WERI-Rb-1 (cell line): Measurements from ENCODE around the gene MRPL19.
A peak's percentile ranks its signal among the peaks of the same experiment; 100 is the strongest.
"Not testable (repeated sequence)": the region's sequence is repeated elsewhere in the genome, so short reads cannot be mapped to it uniquely, and the experiment has no call there.

Experiments used
- DNase-seq: peaks from one replicate; pipeline ENCODE4 v3.0.0-alpha.2; 2020
- H3K27ac ChIP-seq: fragments of 250-450 bp; sonication (Bioruptor Pico); 2 replicates; pipeline ENCODE4 v1.5.1; 2020; ENCODE audit warnings: mild to moderate bottlenecking, moderate library complexity
- H3K27me3 ChIP-seq: fragments of 250-450 bp; sonication (Bioruptor Pico); 2 replicates; pipeline ENCODE4 v1.5.1; 2021; ENCODE audit warnings: mild to moderate bottlenecking, low read depth, moderate library complexity; ENCODE audit not compliant: insufficient read depth, severe bottlenecking
- H3K36me3 ChIP-seq: fragments of 250-450 bp; sonication (Bioruptor Pico); 2 replicates; pipeline ENCODE4 v1.5.1; 2020; ENCODE audit warnings: mild to moderate bottlenecking, moderate library complexity
- H3K4me3 ChIP-seq: 2 replicates; pipeline ENCODE4 v1.5.1; 2011; ENCODE audit warnings: low read depth, mild to moderate bottlenecking, control low read depth, low read length
- H3K9me3 ChIP-seq: fragments of 250-450 bp; sonication (Bioruptor Pico); 2 replicates; pipeline ENCODE4 v1.5.1; 2021; ENCODE audit warnings: mild to moderate bottlenecking, moderate library complexity; ENCODE audit not compliant: severe bottlenecking
- TF ChIP-seq, protein P1 (sequence below): IDR thresholded peaks from 2 replicates; pipeline ENCODE4 v1.5.1; 2011; ENCODE audit warnings: low read depth, mild to moderate bottlenecking, control low read depth, inconsistent platforms, low read length

MRPL19 gene

DNA sequence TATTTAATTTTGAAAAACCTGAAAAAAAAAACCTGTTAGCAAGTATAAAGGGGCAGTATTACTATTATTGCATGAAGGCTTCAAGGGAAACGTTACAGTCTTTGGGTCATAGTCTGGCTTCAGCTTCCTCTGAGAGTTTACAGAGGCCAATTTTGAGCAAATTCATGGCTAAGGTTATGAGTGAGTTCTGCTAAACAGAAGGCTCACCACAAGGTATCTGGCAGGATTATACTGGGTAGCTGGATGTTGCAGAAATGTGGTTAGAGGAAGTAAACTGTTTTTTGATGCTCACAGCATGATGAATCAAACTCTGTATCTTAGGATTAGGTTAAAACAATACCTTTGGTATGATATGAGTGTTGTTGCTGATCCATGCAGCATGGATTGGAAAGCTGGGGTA, 9.3 kb downstream of the MRPL19 start:
- no peak for DNase-seq
- TF ChIP-seq, protein P1, sequence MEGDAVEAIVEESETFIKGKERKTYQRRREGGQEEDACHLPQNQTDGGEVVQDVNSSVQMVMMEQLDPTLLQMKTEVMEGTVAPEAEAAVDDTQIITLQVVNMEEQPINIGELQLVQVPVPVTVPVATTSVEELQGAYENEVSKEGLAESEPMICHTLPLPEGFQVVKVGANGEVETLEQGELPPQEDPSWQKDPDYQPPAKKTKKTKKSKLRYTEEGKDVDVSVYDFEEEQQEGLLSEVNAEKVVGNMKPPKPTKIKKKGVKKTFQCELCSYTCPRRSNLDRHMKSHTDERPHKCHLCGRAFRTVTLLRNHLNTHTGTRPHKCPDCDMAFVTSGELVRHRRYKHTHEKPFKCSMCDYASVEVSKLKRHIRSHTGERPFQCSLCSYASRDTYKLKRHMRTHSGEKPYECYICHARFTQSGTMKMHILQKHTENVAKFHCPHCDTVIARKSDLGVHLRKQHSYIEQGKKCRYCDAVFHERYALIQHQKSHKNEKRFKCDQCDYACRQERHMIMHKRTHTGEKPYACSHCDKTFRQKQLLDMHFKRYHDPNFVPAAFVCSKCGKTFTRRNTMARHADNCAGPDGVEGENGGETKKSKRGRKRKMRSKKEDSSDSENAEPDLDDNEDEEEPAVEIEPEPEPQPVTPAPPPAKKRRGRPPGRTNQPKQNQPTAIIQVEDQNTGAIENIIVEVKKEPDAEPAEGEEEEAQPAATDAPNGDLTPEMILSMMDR, result no peak
- Histone ChIP-seq H3K36me3 (peaks cover 89% of the 10 kb centered on the region), H3K4me3 (no peak overlapping the region), H3K9me3 (no peaks in the 10 kb centered on the region), H3K27me3 (no peaks in the 10 kb centered on the region), H3K27ac (no peak overlapping the region)

DNA sequence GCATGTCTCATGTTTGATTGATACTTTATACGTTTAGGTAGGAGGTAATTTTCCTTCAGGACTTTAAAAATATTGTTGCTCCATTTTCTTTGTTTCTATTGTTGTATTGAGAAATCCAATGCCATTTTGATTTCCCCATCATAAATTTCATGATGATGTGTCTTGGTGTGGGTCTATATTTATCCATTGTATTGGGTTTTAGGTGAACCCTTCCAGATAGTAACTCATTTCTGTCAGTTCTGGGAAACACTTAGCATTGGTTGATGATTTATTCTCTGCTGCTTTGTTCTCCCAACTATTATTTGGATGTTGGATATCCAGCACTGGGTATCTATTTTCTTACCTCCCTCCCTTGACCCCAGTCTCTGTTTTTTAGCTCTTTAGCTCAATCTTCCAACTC, 10.0 kb downstream of the MRPL19 start:
- no peak overlapping the region for H3K27ac ChIP-seq
- peaks cover 89% of the 10 kb centered on the region for H3K36me3 ChIP-seq
- DNase-seq, result no peak
- H3K27me3 ChIP-seq, result no peaks in the 10 kb centered on the region
- H3K9me3 ChIP-seq, result no peaks in the 10 kb centered on the region
- H3K4me3 ChIP-seq, result no peak overlapping the region
- TF ChIP-seq, protein P1, result no peak

DNA sequence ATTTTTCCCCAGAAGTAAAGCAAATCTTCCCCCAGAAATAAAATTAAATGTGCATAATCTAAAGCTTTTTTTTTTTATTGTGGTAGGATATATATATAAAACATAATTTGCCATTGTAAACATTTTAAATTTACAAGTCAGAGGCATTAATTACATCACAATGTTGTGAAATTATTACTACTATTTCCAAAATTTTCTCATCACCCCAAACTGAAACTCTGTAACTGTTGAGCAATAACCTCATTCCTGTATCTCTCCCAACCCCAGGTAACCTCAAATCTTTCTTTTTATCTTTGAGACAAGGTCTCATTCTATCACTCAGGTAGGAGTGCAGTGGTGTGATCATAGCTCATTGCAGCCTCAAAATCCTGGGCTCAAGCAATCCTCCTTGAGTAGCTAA, 11.2 kb downstream of the MRPL19 start:
- Histone ChIP-seq H3K36me3 (peaks cover 86% of the 10 kb centered on the region), H3K9me3 (no peaks in the 10 kb centered on the region), H3K27me3 (no peaks in the 10 kb centered on the region), H3K4me3 (no peak overlapping the region), H3K27ac (no peak overlapping the region)
- TF ChIP-seq, protein P1, result no peak
- DNase-seq, result no peak

DNA sequence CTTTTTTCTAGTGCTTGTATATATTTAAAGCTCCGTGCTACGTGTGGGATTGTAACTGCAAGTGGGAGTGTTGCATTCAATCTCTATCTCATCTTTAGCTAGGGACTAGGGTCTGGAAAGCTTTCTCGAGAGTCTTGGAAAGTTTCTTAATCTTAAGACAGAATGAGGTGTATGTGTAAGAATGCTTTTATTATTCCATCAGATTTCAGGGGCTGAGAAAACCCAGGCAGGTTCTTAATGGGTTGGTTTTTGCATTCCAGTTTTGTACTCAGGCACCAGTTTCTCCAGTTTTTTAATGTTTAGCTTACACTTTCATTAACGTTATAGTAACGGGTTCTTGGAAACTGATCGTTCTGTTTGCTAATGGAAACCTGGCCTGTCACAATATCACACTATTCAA, 20.3 kb downstream of the MRPL19 start:
- Histone ChIP-seq H3K9me3 (no peaks in the 10 kb centered on the region), H3K36me3 (peaks cover 65% of the 10 kb centered on the region), H3K27me3 (no peaks in the 10 kb centered on the region), H3K4me3 (no peak overlapping the region), H3K27ac (no peak overlapping the region)
- no peak for DNase-seq
- TF ChIP-seq, protein P1, result no peak

DNA sequence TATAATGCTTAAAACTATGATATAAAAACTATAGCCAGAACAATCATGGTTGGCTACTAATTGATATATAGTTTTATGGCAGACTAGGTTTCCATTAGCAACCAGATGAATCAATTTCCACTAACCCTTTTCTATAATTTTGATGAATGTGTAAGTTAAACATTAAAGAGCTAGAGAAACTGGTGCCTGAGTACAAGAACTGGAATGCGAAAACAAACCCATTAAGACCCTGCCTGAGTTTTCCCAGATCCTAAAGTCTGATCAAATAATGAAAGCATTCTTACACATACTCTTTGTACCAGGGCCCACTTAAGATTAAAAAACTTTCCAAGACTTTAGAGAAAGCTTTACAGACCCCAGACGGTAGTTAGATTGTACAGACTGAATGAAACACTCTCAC, 21.3 kb downstream of the MRPL19 start:
- DNase-seq, result no peak
- no peaks in the 10 kb centered on the region for H3K27me3 ChIP-seq
- H3K27ac ChIP-seq, result no peak overlapping the region
- H3K9me3 ChIP-seq, result no peaks in the 10 kb centered on the region
- no peak overlapping the region for H3K4me3 ChIP-seq
- TF ChIP-seq, protein P1, result no peak
- peaks cover 63% of the 10 kb centered on the region for H3K36me3 ChIP-seq

DNA sequence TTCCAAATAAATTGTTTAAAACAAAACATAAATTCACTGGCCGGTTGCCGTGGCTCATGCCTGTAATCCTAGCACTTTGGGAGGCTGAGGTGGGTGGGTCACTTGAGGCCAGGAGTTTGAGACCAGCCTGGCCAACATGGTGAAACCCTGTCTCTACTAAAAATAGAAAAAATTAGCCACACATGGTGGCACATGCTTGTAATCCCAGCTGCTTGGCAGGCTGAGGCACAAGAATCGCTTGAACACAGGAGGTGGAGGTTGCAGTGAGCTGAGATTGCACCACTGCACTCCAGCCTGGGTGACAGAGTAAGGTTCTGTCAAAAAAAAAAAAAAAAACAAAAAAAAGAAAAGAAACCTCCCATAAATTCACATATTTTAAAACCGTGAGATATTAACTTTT, 28.8 kb downstream of the MRPL19 start:
- H3K27ac ChIP-seq, H3K27me3 ChIP-seq, H3K4me3 ChIP-seq, H3K9me3 ChIP-seq: not testable (repeated sequence)
- peak; percentile 42 for DNase-seq
- H3K36me3 ChIP-seq, result peaks cover 25% of the 10 kb centered on the region
